Esophagus squamous epithelium (tissue), 4 donors: Measurements from ENCODE around the gene ALDH1A2.

Experiments
- CTCF ChIP-seq, 6 experiments: fragments of 450-650 bp in 4 of 6; fragments of 200-600 bp in 2 of 6; sonication (generic) in 2 of 6; IDR thresholded peaks; one replicate each; pipeline ENCODE4 v1.5.1; 2016 to 2019; ENCODE audit warnings: antibody characterized with exemption in 6 of 6, mild to moderate bottlenecking in 4 of 6, moderate library complexity in 4 of 6
- POLR2A ChIP-seq, 4 donors: fragments of 450-650 bp; IDR thresholded peaks; one replicate each; pipeline ENCODE4 v1.6.1; 2017; ENCODE audit warnings: antibody characterized with exemption in 4 of 4, mild to moderate bottlenecking in 4 of 4, moderate library complexity in 3 of 4

- TF ChIP-seq CTCF (IDR thresholded peaks at IDR 0.05), result no peak
- no peak for TF ChIP-seq POLR2A (IDR thresholded peaks at IDR 0.05)
Measured at GRCh38 chr15:58081891-58082290, 16.4 kb upstream of the ALDH1A2 start.
